Spleen (tissue), 11 donors: Measurements from ENCODE around the gene RNGTT. TPM values are rescaled to one million over a fixed set of nuclear protein-coding genes. Genes with fewer than 3 reads are reported as not detected.

Experiments
- DNase-seq: peaks from one replicate; pipeline ENCODE4 v3.0.0-alpha.2; 2020
- H3K27ac ChIP-seq, 8 donors: fragments of 200-600 bp; sonication (generic) in 7 of 8; 1 replicate in 4 of 8; 2 replicates in 4 of 8; pipeline versions ENCODE4 v1.5.0 to v1.8.0; 2016 to 2021; ENCODE audit warnings: inconsistent platforms in 4 of 8, mild to moderate bottlenecking in 4 of 8, moderate library complexity in 1 of 8
- H3K27me3 ChIP-seq, 7 donors: fragments of 200-600 bp; sonication (generic) in 6 of 7; replicated peaks in 1 of 7; 1 replicate in 4 of 7; 2 replicates in 3 of 7; pipeline versions ENCODE4 v1.5.0 to v1.8.0; 2016 to 2021; ENCODE audit warnings: inconsistent platforms in 3 of 7, mild to moderate bottlenecking in 1 of 7
- H3K36me3 ChIP-seq, 6 donors: fragments of 200-600 bp; sonication (generic) in 5 of 6; 1 replicate in 4 of 6; 2 replicates in 2 of 6; pipeline versions ENCODE4 v1.5.0 to v1.8.0; 2016 to 2021; ENCODE audit warnings: inconsistent platforms in 2 of 6
- H3K4me1 ChIP-seq, 6 donors: fragments of 200-600 bp; sonication (generic) in 5 of 6; 1 replicate in 3 of 6; 2 replicates in 3 of 6; pipeline versions ENCODE4 v1.5.0 to v1.8.0; 2016 to 2021; ENCODE audit warnings: inconsistent platforms in 3 of 6
- H3K4me3 ChIP-seq, 8 donors: fragments of 200-600 bp; sonication (generic) in 7 of 8; 1 replicate in 4 of 8; 2 replicates in 4 of 8; pipeline versions ENCODE4 v1.5.0 to v1.8.0; 2016 to 2021; ENCODE audit warnings: inconsistent platforms in 4 of 8, mild to moderate bottlenecking in 4 of 8, moderate library complexity in 2 of 8
- H3K9me3 ChIP-seq, 8 donors: fragments of 200-600 bp; sonication (generic) in 7 of 8; 1 replicate in 4 of 8; 2 replicates in 4 of 8; pipeline versions ENCODE4 v1.5.0 to v1.8.0; 2016 to 2021; ENCODE audit warnings: inconsistent platforms in 4 of 8
- CTCF ChIP-seq, 11 experiments: fragments of 200-600 bp in 7 of 11; fragments of 450-650 bp in 4 of 11; sonication (generic) in 4 of 11; IDR thresholded peaks in 8 of 11; conservative IDR thresholded peaks in 3 of 11; 1 replicate in 7 of 11; 2 replicates in 4 of 11; pipeline versions ENCODE4 v1.4.0 to v1.8.0; 2016 to 2021; ENCODE audit warnings: antibody characterized with exemption in 11 of 11, inconsistent platforms in 4 of 11, mild to moderate bottlenecking in 1 of 11
- POLR2A ChIP-seq, 3 donors: fragments of 450-650 bp; IDR thresholded peaks; one replicate each; pipeline ENCODE4 v1.5.1; 2017; ENCODE audit warnings: antibody characterized with exemption in 3 of 3, mild to moderate bottlenecking in 1 of 3
- POLR2AphosphoS5 ChIP-seq, 3 donors: sonication (generic); formaldehyde crosslinking; IDR thresholded peaks; one replicate each; pipeline ENCODE4 v1.5.1; 2017; ENCODE audit warnings: antibody characterized with exemption in 3 of 3
- whole genome bisulfite sequencing, 5 donors: extraction: QIAGEN DNeasy Blood & Tissue Kit in 3 of 5; methylation state at CpG; one replicate each; pipeline versions ENCODE4 v1.1.5 to v1.1.7; 2013 to 2018; 5-methylcytosine and 5-hydroxymethylcytosine counted together
- intact Hi-C: fragments of 100-400 bp; cut with DNase I; formaldehyde crosslinking; loops from one replicate; pipeline ENCODE4 v1.15.0; 2023; ENCODE audit warnings: low total_unique reads
- polyA plus RNA-seq, 3 donors: library from polyadenylated mRNA; stranded (reverse); fragments of 200-250 nt; gene quantifications; one replicate each; pipeline ENCODE4 v1.2.1, GENCODE V29; 2013
- total RNA-seq, 7 donors: library from RNA; depleted of rRNA in 3 of 7; stranded (reverse); fragments of >200 nt in 3 of 7; fragmentation: NEBNext Ultra II Directional in 4 of 7; extraction: Animal tissue kit (Norgen Biotek cat#: 25700) in 4 of 7; gene quantifications; one replicate each; pipeline versions ENCODE4 v1.1.0 to v1.2.1, GENCODE V29; 2016 to 2021
- donor health status: healthy with polysubstance abuse.
- donor health status: DM: no; HTN: no; CAD: no; lungs with moderate emphysema.
- donor health status: DM: no; HTN: no; CAD: no.
- donor health status: Bipolar disorder and iron deficiency.
- donor health status: healthy.
- donor health status: DM: no; HTN: no; CAD: no.
- donor health status: DM: yes; HTN: yes; CAD: no.

Gene RNGTT
- total and polyA plus RNA-seq, 10 donors: 9.4 to 27.1 (median 17.6) TPM

GRCh38 chr6:89002523-89002922, 39.1 kb upstream of the RNGTT start:
- Histone ChIP-seq H3K4me3 (no peak overlapping the region), H3K36me3 (no peaks in the 10 kb centered on the region), H3K27ac (no peak overlapping the region), H3K27me3 (no peaks in the 10 kb centered on the region), H3K9me3 (no peaks in the 10 kb centered on the region), H3K4me1 (peaks cover 0 to 7% (median 5%) of the 10 kb centered on the region in 6 donors)
- no peak for TF ChIP-seq POLR2AphosphoS5 (IDR thresholded peaks at IDR 0.05)
- no peak for TF ChIP-seq CTCF (IDR thresholded peaks at IDR 0.05 in 8 of 11, conservative IDR thresholded peaks at IDR 0.05 in 3 of 11)
- no peak for TF ChIP-seq POLR2A (IDR thresholded peaks at IDR 0.05)
- intact Hi-C loops: no loop called here
- WGBS, 5 donors: 94 to 98% (median 96%) methylated on average over 4 of the region's 4 CpGs
- no peak for DNase-seq

GRCh38 chr6:88997327-88997726, 33.9 kb upstream of the RNGTT start:
- H3K4me1 ChIP-seq: peaks cover 0 to 8% (median 0%) of the 10 kb centered on the region in 6 donors
- no peaks in the 10 kb centered on the region for H3K9me3 ChIP-seq
- DNase-seq: no peak
- no peaks in the 10 kb centered on the region for H3K27me3 ChIP-seq
- H3K4me3 ChIP-seq: no peak overlapping the region
- no peak for TF ChIP-seq CTCF (IDR thresholded peaks at IDR 0.05 in 8 of 11, conservative IDR thresholded peaks at IDR 0.05 in 3 of 11)
- TF ChIP-seq POLR2A (IDR thresholded peaks at IDR 0.05): no peak
- TF ChIP-seq POLR2AphosphoS5 (IDR thresholded peaks at IDR 0.05): no peak
- intact Hi-C loops: no loop called here
- no peak overlapping the region for H3K27ac ChIP-seq
- 80 to 91% (median 82%) methylated on average over 4 of the region's 4 CpGs for WGBS, 5 donors
- H3K36me3 ChIP-seq: no peaks in the 10 kb centered on the region

- no peak overlapping the region for H3K4me3 ChIP-seq
- intact Hi-C loops: no loop called here
- no peaks in the 10 kb centered on the region for H3K27me3 ChIP-seq
- no peak for DNase-seq
- 90 to 100% (median 96%) methylated on average over 1 of the region's 1 CpG for WGBS, 5 donors
- no peak for TF ChIP-seq POLR2AphosphoS5 (IDR thresholded peaks at IDR 0.05)
- no peak for TF ChIP-seq POLR2A (IDR thresholded peaks at IDR 0.05)
- no peak for TF ChIP-seq CTCF (IDR thresholded peaks at IDR 0.05 in 8 of 11, conservative IDR thresholded peaks at IDR 0.05 in 3 of 11)
- peaks cover 0 to 8% (median 0%) of the 10 kb centered on the region in 6 donors for H3K4me1 ChIP-seq
- peak overlapping the region in 1 of 8 donors; percentile 5 for H3K27ac ChIP-seq
- no peaks in the 10 kb centered on the region for H3K9me3 ChIP-seq
- no peaks in the 10 kb centered on the region for H3K36me3 ChIP-seq
Measured at GRCh38 chr6:88992741-88993552, 29.5 kb upstream of the RNGTT start.

- intact Hi-C loops: loop anchor here (10.0 kb wide), 2 partner anchors 156 to 616 kb away; partner anchors contain the start of gene PM20D2
- TF ChIP-seq CTCF (IDR thresholded peaks at IDR 0.05 in 8 of 11, conservative IDR thresholded peaks at IDR 0.05 in 3 of 11) (no peak), POLR2AphosphoS5 (IDR thresholded peaks at IDR 0.05) (no peak), POLR2A (IDR thresholded peaks at IDR 0.05) (no peak)
Measured at GRCh38 chr6:88989215-88989614, 25.8 kb upstream of the RNGTT start.

More at GRCh38 chr6:88989215-88989614, 25.8 kb upstream of the RNGTT start:
- H3K36me3 ChIP-seq: no peaks in the 10 kb centered on the region
- no peak for DNase-seq
- H3K9me3 ChIP-seq: no peaks in the 10 kb centered on the region
- H3K4me3 ChIP-seq: no peak overlapping the region
- no peaks in the 10 kb centered on the region for H3K27me3 ChIP-seq
- H3K4me1 ChIP-seq: peaks cover 0 to 8% (median 0%) of the 10 kb centered on the region in 6 donors
- H3K27ac ChIP-seq: no peak overlapping the region
- 88 to 100% (median 93%) methylated on average over 1 of the region's 1 CpG for WGBS, 5 donors
